HepG2 (cell line): ENCODE data around the gene TFEB. TPM values are rescaled to one million over a fixed set of nuclear protein-coding genes. Genes with fewer than 3 reads are reported as not detected.

Experiments used
- ATAC-seq: fragments of 200-7000 bp; cut with Tn5 transposase; 3 replicates; pipeline ENCODE4 v1.9.1; 2020; ENCODE audit warnings: mild to moderate bottlenecking, moderate library complexity
- BruUV-seq: library from RNA; stranded (reverse); fragments of 400-500 nt; replicated peaks from 2 replicates; lab custom pipeline; 2021; lab: Mats Ljungman, UMichigan
- CTCF ChIA-PET: fragments of 300-600 bp; formaldehyde crosslinking; extraction: SDS; loops from one replicate; lab custom pipeline; 2021; ENCODE audit warnings: low total read pairs, inconsistent platforms, low intra/inter-chr PET ratio; lab: Yijun Ruan, JAX
- POLR2A ChIA-PET: fragments of 350-600 bp; sonication (Branson Sonifier 250); formaldehyde crosslinking; loops from one replicate; lab custom pipeline; 2020; ENCODE audit warnings: antibody characterized with exemption, inconsistent platforms; lab: Yijun Ruan, JAX
- DNase-seq: peaks from one replicate; pipeline ENCODE4 v3.0.0-alpha.2; 2015; ENCODE audit warnings: low spot score
- FAIRE-seq: peaks from 3 replicates; lab custom pipeline; 2011; peaks lifted over from hg19 to GRCh38; lab: Jason Lieb, UNC
- H2AFZ ChIP-seq: one replicate; pipeline ENCODE4 v1.6.1; 2011; ENCODE audit warnings: low read length, inconsistent platforms
- H3K27ac ChIP-seq: fragments of 300-600 bp; 3 replicates; pipeline ENCODE4 v1.8.0; 2011; ENCODE audit warnings: mixed run types, mild to moderate bottlenecking, mixed read lengths, low read length, inconsistent platforms; ENCODE audit not compliant: insufficient read depth; ENCODE audit errors: extremely low read length
- H3K27me3 ChIP-seq, 2 experiments: fragments of 200-600 bp in 1 of 2; 2 replicates in 1 of 2; 3 replicates in 1 of 2; pipeline versions ENCODE4 v1.6.0 to v1.8.0; 2011; ENCODE audit warnings: low read length in 2 of 2, mild to moderate bottlenecking in 2 of 2, moderate library complexity in 2 of 2, inconsistent platforms in 1 of 2; ENCODE audit not compliant: insufficient read depth in 2 of 2, control insufficient read depth in 1 of 2
- H3K36me3 ChIP-seq, 2 experiments: fragments of 200-600 bp in 1 of 2; replicated peaks in 1 of 2; 2 replicates in 1 of 2; 3 replicates in 1 of 2; pipeline versions ENCODE4 v1.5.1 to v1.8.0; 2011; ENCODE audit warnings: low read length in 2 of 2, inconsistent platforms in 1 of 2; ENCODE audit not compliant: insufficient read depth in 2 of 2, control insufficient read depth in 1 of 2
- H3K4me1 ChIP-seq: 2 replicates; pipeline ENCODE4 v1.5.1; 2012; ENCODE audit warnings: low read length, inconsistent platforms; ENCODE audit not compliant: insufficient read depth
- H3K4me2 ChIP-seq: 2 replicates; pipeline ENCODE4 v1.6.0; 2011; ENCODE audit warnings: low read depth, low read length, inconsistent platforms
- H3K4me3 ChIP-seq, 3 experiments: fragments of 200-600 bp in 1 of 3; sonication (generic), shearing (Covaris generic) in 1 of 3; replicated peaks in 1 of 3; 2 replicates each; pipeline ENCODE4 v1.5.1; 2011 to 2016; ENCODE audit warnings: low read length in 3 of 3, inconsistent platforms in 2 of 3, low read depth in 2 of 3, mild to moderate bottlenecking in 2 of 3, control low read depth in 1 of 3, mixed read lengths in 1 of 3; ENCODE audit not compliant: insufficient read depth in 1 of 3
- H3K79me2 ChIP-seq: one replicate; pipeline ENCODE4 v1.6.1; 2011; ENCODE audit warnings: low read length, inconsistent platforms; ENCODE audit not compliant: insufficient read depth
- H3K9ac ChIP-seq: 2 replicates; pipeline ENCODE4 v1.6.0; 2011; ENCODE audit warnings: mild to moderate bottlenecking, low read depth, low read length, inconsistent platforms; ENCODE audit not compliant: insufficient read depth
- H3K9me3 ChIP-seq: 2 replicates; pipeline ENCODE4 v1.5.1; 2012; ENCODE audit warnings: mild to moderate bottlenecking, low read length
- H4K20me1 ChIP-seq: 2 replicates; pipeline ENCODE4 v1.6.0; 2011; ENCODE audit warnings: inconsistent platforms, mild to moderate bottlenecking, low read length, moderate library complexity; ENCODE audit not compliant: insufficient read depth
- BHLHE40 ChIP-seq: IDR thresholded peaks from 2 replicates; pipeline ENCODE4 v1.6.1; 2011; ENCODE audit warnings: low read length, improper control_type of control experiment
- EHMT2 ChIP-seq: fragments of 200-600 bp; sonication (generic); IDR thresholded peaks from 2 replicates; pipeline ENCODE4 v1.7.0; 2017; ENCODE audit warnings: antibody characterized with exemption, low read depth, low read length, borderline replicate concordance
- ELK4 ChIP-seq: sonication (generic); formaldehyde crosslinking; IDR thresholded peaks from 2 replicates; pipeline ENCODE4 v1.9.0; 2021; ENCODE audit warnings: missing genetic modification reagents, borderline replicate concordance
- FOSL1 ChIP-seq: sonication (generic); formaldehyde crosslinking; IDR thresholded peaks from 2 replicates; pipeline ENCODE4 v1.9.0; 2021; ENCODE audit warnings: missing genetic modification reagents, borderline replicate concordance
- GMEB1 ChIP-seq: sonication (generic); formaldehyde crosslinking; IDR thresholded peaks from 2 replicates; pipeline ENCODE4 v1.5.1; 2020; ENCODE audit warnings: missing genetic modification reagents, mild to moderate bottlenecking, borderline replicate concordance
- IKZF5 ChIP-seq: IDR thresholded peaks from 2 replicates; pipeline ENCODE4 v1.6.1; 2018; ENCODE audit warnings: missing genetic modification reagents, mild to moderate bottlenecking, missing compliant biosample characterization
- MAFG ChIP-seq: sonication (generic); formaldehyde crosslinking; IDR thresholded peaks from 2 replicates; pipeline ENCODE4 v1.5.1; 2020; ENCODE audit warnings: mild to moderate bottlenecking, missing genetic modification reagents
- NFIB ChIP-seq: sonication (generic); formaldehyde crosslinking; IDR thresholded peaks from 2 replicates; pipeline ENCODE4 v1.9.0; 2021; ENCODE audit warnings: missing genetic modification reagents, mild to moderate bottlenecking, borderline replicate concordance
- SIN3B ChIP-seq: fragments of 150-350 bp; IDR thresholded peaks from 2 replicates; pipeline ENCODE4 v1.6.1; 2014; ENCODE audit warnings: low read length
- SMAD9 ChIP-seq: sonication (generic); formaldehyde crosslinking; IDR thresholded peaks from 2 replicates; pipeline ENCODE4 v1.5.1; 2020; ENCODE audit warnings: mild to moderate bottlenecking, missing genetic modification reagents
- TFDP1 ChIP-seq: IDR thresholded peaks from 2 replicates; pipeline ENCODE4 v1.6.1; 2016; ENCODE audit warnings: missing compliant biosample characterization, missing genetic modification reagents, borderline replicate concordance
- ZBTB21 ChIP-seq: sonication (generic); formaldehyde crosslinking; IDR thresholded peaks from 2 replicates; pipeline ENCODE4 v1.4.0; 2020; ENCODE audit warnings: missing genetic modification reagents
- ZNF552 ChIP-seq: sonication (generic); formaldehyde crosslinking; IDR thresholded peaks from 2 replicates; pipeline ENCODE4 v1.9.0; 2022; ENCODE audit warnings: missing genetic modification reagents, mild to moderate bottlenecking, borderline replicate concordance
- ZNF629 ChIP-seq: sonication (generic); formaldehyde crosslinking; conservative IDR thresholded peaks from 2 replicates; pipeline ENCODE4 v1.5.0; 2020; ENCODE audit warnings: missing genetic modification reagents
- ZNF816 ChIP-seq: sonication (generic); formaldehyde crosslinking; IDR thresholded peaks from 2 replicates; pipeline ENCODE4 v1.8.0; 2022; ENCODE audit warnings: missing genetic modification reagents, mild to moderate bottlenecking, borderline replicate concordance
- WGBS: methylation state at CpG from one replicate; pipeline ENCODE4 v1.1.6; 2017; ENCODE audit warnings: low lambda C conversion rate; 5-methylcytosine and 5-hydroxymethylcytosine counted together
- in situ Hi-C: cut with HindIII; loops from 2 replicates; pipeline ENCODE4 v1.10.0; 2017; ENCODE audit warnings: low pct_unique_long_range_greater_than_20kb; ENCODE audit not compliant: extremely low pct_ligation_motif_present
- intact Hi-C: fragments of 100-400 bp; cut with micrococcal nuclease; formaldehyde crosslinking; loops from one replicate; pipeline ENCODE4 v1.10.0; 2022; ENCODE audit not compliant: unreplicated experiment
- polyA plus RNA-seq, 8 experiments: library from polyadenylated mRNA; depleted of rRNA in 3 of 8; stranded (reverse) in 7 of 8; unstranded in 1 of 8; fragments of >200 nt; fragmentation: Illumina TruSeq in 4 of 8; extraction: Trizol in 4 of 8; gene quantifications; 2 replicates each; pipeline versions ENCODE4 v1.2.1 to v1.2.3, GENCODE V29; 2011 to 2016; ENCODE audit warnings: low read depth in 4 of 8, missing spikeins in 1 of 8, mixed read lengths in 1 of 8; ENCODE audit not compliant: insufficient read depth in 1 of 8
- total RNA-seq, 5 experiments: library from RNA; depleted of rRNA; stranded (reverse); fragments of >200 nt; fragmentation: Illumina TruSeq; extraction: Trizol; gene quantifications; 2 replicates each; pipeline ENCODE4 v1.2.3, GENCODE V29; 2016; ENCODE audit warnings: low read depth in 1 of 5

Gene TFEB
- total and polyA plus RNA-seq, 2 of the 13 experiments (the other 11 are each of a cell fraction or from before 2014, with no cell fraction given): 13.3 to 18.7 TPM

- Histone ChIP-seq H3K4me2 (no peak overlapping the region), H3K79me2 (no peaks in the 10 kb centered on the region), H3K27me3 (peaks cover 8 to 79% of the 10 kb centered on the region in 2 experiments), H3K36me3 (no peaks in the 10 kb centered on the region), H3K9me3 (no peaks in the 10 kb centered on the region), H2AFZ (no peak overlapping the region), H3K27ac (no peak overlapping the region), H3K9ac (no peak overlapping the region), H3K4me1 (peaks cover 18% of the 10 kb centered on the region; the same call in 1 of the 2 replicates), H3K4me3 (no peak overlapping the region), H4K20me1 (no peaks in the 10 kb centered on the region)
- intact Hi-C loops (no loop called here), in situ Hi-C loops (no loop called here)
- FAIRE-seq (no peak), DNase-seq (no peak), ATAC-seq (no peak)
- TF ChIP-seq MAFG: no peak
- TF ChIP-seq ELK4 (CRISPR knock-in tag): no peak
- TF ChIP-seq FOSL1 (CRISPR knock-in tag): no peak
- TF ChIP-seq ZNF816 (CRISPR knock-in tag): no peak
- TF ChIP-seq BHLHE40: no peak
- TF ChIP-seq GMEB1 (CRISPR knock-in tag): no peak
- no peak for TF ChIP-seq ZNF629 (CRISPR knock-in tag)
- TF ChIP-seq NFIB (CRISPR knock-in tag): no peak
- no peak for TF ChIP-seq SIN3B
- TF ChIP-seq EHMT2: no peak
- TF ChIP-seq ZBTB21: no peak
- no peak for TF ChIP-seq SMAD9 (CRISPR knock-in tag)
- no peak for TF ChIP-seq ZNF552 (CRISPR knock-in tag)
- TF ChIP-seq IKZF5: no peak
- TF ChIP-seq TFDP1 (CRISPR knock-in tag): no peak
- POLR2A ChIA-PET: no interaction called here
- no TSS peak for BruUV-seq
- 41% methylated on average over 6 of the region's 6 CpGs for WGBS
- CTCF ChIA-PET: no interaction called here
These were observed 100.0 kb downstream of the TFEB start for GRCh38 chr6:41635365-41635764.
